ENCODE data around the gene WNT3A.

WNT3A gene

GRCh38 chr1:228088586-228089498, 82.0 kb downstream of the WNT3A start:
- peak in 1 of 2 donors; percentile 19 for DNase-seq

- peak in 1 of 2 donors; percentile 39 for DNase-seq
These were observed 83.0 kb downstream of the WNT3A start for GRCh38 chr1:228089519-228090380.

GRCh38 chr1:228090613-228091081, 83.8 kb downstream of the WNT3A start:
- no peak for DNase-seq

- DNase-seq, result no peak
These were observed 84.3 kb downstream of the WNT3A start for GRCh38 chr1:228091084-228091483.

- no peak for DNase-seq
These were observed 85.7 kb downstream of the WNT3A start for GRCh38 chr1:228092342-228093049.

- no peak for DNase-seq
These were observed 86.5 kb downstream of the WNT3A start for GRCh38 chr1:228093050-228093906.

- no peak for DNase-seq
These were observed 87.7 kb downstream of the WNT3A start for GRCh38 chr1:228094432-228095016.

- DNase-seq, result no peak
These were observed 88.4 kb downstream of the WNT3A start for GRCh38 chr1:228095161-228095560.

GRCh38 chr1:228095938-228096337, 89.1 kb downstream of the WNT3A start:
- no peak for DNase-seq

GRCh38 chr1:228096416-228097332, 89.9 kb downstream of the WNT3A start:
- DNase-seq, result no peak

GRCh38 chr1:228097333-228098081, 90.7 kb downstream of the WNT3A start:
- DNase-seq, result no peak

- DNase-seq, result no peak
These were observed 91.6 kb downstream of the WNT3A start for GRCh38 chr1:228098323-228098931.

GRCh38 chr1:228099331-228099732, 92.5 kb downstream of the WNT3A start:
- no peak for DNase-seq

- DNase-seq, result no peak
These were observed 94.2 kb downstream of the WNT3A start for GRCh38 chr1:228100822-228101613.

- no peak for DNase-seq
These were observed 94.8 kb downstream of the WNT3A start for GRCh38 chr1:228101614-228101993.

- peak in 1 of 2 donors; percentile 65 for DNase-seq
These were observed 95.4 kb downstream of the WNT3A start for GRCh38 chr1:228101994-228102790.

Data from bone marrow (tissue), 2 donors.